GM20431 (cell line): ENCODE data around the gene AGMAT.

Experiments
- in situ Hi-C: fragments of 300-500 bp; cut with MseI, MboI; formaldehyde crosslinking; loops from one replicate; pipeline ENCODE4 v1.15.0; 2020; ENCODE audit warnings: low sequenced_read_pairs; ENCODE audit not compliant: unreplicated experiment

The AGMAT gene, protein sequence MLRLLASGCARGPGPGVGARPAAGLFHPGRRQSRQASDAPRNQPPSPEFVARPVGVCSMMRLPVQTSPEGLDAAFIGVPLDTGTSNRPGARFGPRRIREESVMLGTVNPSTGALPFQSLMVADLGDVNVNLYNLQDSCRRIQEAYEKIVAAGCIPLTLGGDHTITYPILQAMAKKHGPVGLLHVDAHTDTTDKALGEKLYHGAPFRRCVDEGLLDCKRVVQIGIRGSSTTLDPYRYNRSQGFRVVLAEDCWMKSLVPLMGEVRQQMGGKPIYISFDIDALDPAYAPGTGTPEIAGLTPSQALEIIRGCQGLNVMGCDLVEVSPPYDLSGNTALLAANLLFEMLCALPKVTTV

DNA sequence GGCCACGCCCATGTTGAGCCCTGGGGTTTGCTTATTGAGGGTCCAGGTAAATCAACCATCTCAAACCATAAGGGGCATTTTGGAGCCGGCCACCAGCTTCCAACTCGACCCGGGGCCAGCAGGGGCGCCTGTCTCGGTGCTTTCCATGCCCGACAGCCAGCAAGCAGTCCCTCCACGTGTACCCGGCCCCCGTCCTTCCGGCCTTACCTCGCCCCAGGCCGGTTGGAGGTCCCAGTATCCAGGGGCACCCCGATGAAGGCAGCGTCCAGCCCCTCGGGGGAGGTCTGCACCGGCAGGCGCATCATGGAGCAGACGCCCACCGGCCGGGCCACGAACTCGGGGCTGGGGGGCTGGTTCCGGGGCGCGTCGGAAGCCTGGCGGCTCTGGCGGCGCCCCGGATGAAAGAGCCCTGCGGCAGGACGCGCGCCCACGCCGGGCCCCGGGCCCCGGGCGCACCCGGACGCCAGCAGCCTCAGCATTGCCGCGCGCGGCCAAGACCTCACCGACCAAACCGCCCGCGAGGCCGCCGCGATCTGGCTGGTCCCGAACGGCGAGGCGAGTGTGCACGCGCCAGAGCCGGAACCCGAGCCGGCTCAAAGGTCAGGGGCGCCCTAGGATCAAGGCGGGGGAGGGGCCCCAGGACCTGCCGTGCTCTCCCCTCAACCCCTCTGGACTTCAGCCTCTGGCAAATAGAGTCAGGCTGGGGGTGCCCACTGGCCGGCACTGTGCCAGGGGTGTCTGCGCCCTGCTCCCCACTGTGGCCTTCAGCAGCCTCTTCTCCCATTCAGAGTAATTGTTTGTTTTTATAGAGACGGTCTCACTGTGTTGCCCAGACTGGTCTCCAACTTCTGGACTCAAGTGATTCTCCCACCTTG is at the start of gene AGMAT:
Gene AGMAT, minus strand, starts transcription at position 563 of the 875 bp plus-strand sequence. Its CDS starts 84 bp downstream, at position 479.
- in situ Hi-C loops, result no loop called here

DNA sequence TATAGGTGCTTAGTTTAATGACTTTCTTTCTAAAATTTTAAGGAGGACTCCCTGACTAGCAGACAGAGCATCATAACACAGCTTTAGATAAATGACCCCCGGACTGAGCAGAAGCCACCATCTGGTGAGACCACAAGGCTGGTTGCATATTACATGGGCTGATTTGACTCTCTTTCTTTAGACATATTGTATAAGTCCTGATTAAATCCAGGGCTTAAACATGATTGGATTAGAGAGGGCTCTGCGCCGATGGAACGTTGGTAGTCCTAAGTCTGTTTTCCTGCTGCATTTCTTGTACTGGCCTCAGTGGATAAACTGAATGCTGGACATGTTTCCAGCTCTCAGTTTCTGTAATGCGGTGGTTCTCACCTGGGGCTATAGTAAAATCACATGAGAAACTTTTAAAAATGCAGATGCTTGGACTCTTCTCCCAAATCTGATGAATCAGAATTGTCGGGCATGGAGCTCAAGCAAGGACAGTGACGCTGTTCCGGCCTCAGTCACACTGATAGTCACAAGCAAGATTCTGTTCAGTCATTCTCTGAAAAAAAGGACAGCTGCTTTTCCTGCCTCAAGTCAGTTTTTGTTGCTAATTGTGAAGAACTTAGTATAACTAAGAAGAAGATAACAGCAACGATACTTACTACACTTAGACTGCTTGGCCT is 49.0 kb upstream of the AGMAT start:
- in situ Hi-C loops, result no loop called here

DNA sequence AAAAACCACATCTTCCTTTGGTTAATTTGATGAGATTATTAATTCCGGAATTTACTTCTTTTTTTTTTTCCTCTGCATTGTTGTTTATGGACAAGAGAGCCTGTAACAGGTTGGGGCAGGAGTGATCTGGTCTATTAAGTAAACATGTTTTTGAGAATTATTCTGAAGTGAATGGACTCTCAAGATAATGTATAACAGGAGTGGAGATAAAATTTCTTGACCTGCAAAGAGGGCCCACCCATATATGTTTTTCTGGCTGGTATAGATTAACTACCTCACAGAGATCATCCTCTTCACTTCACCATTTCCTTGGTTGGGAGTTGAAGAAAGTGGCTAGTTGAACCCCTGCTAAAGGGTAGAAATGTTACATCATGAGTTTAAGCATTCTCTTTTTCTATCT is 43.2 kb upstream of the AGMAT start:
- in situ Hi-C loops, result no loop called here

DNA sequence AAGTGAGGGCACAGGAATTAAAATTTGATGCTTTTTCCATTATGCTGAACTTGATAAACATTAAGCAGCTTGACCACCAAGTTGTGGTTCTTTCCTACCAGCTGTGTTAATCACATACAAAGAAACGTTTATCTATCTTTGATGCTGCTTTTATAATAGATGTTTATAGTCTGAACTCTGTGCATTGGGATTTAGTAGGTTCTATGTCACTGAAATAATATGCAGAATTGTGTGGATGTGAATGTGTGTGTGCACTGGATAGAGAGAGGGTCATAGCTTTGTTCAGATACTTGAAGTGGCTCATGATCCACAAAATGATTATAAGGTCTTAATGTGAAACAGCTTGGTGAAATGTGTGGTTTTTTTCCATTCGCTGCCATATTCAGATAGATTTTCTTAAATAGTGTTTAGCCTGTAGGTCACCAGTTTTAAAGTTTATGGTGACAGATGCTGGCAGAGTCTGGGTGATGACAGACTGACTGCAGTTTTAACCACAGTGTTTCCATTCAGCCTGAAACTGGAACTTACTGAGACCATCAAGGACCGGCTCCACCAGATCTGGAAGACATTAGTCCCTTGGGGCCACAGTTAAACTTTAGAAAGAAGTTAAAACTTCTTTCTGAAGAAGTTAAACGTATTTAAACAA is 42.6 kb upstream of the AGMAT start:
- in situ Hi-C loops, result no loop called here

DNA sequence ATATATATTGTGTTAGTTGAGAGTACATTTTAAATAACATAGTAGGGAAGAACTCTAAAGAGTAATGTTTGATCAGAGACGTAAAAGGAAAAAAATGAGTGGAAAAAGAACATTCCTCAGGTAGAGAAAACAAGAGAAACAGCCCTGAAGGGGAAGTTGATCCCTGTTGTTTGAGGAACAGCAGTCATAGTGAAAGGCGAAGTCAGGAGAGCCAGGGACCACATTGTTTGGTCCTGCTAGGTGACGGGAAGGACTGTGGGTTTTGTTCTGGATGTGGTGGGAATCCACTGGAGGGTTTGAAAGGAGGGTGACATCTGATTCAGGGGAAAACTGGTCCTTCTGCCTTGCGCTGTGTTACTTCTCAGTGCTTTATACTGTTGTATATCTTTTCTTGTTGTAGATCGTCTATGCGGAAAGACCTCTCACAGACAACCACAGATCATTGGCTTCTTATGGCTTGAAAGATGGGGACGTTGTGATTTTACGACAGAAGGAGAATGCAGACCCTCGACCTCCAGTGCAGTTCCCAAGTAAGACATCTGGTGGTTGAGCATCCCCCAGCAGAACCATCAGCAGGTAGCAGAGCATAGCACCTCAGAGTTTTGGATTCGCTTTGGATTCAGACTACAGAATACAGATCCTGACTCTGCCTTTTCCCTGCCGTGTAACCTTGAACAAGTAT is 41.6 kb upstream of the AGMAT start:
- in situ Hi-C loops, result no loop called here

DNA sequence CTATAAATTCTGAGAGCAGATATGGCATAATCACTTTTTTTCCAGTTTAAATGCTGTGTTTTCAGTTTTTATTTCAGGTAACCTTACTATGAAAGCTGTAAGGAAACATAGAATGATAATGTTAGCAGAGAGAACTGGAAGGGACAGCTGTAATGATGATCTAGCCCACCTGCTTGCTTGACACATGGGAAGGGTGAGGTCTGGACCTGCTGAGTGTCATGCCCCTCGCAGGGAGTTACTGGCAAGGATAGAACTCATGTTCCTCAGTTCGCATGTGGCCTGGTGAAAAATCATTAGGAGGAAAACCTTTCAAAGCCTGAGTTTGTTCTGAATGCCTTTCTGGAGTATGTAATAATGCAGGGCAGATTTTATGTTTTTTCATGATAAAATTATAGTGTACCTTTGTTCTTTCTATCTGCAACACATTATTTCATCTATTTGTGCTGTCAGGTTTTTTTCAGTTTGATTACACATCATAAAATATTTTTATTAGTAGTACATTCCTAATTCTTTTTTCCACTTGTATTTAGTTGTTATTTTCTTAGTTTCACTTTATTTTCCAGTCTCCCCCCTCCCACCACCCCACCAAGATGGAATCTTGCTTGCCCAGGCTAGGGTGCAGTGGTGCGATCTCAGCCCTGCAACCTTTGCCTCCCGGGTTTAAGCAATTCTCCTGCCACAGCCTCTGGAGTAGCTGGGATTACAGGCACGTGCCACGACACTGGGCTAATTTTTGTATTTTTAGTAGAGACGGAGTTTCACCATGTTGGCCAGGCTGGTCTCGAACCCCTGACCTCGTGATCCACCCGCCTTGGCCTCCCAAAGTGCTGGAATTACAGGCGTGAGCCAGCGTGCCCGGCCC is 40.4 kb upstream of the AGMAT start:
- in situ Hi-C loops, result no loop called here

DNA sequence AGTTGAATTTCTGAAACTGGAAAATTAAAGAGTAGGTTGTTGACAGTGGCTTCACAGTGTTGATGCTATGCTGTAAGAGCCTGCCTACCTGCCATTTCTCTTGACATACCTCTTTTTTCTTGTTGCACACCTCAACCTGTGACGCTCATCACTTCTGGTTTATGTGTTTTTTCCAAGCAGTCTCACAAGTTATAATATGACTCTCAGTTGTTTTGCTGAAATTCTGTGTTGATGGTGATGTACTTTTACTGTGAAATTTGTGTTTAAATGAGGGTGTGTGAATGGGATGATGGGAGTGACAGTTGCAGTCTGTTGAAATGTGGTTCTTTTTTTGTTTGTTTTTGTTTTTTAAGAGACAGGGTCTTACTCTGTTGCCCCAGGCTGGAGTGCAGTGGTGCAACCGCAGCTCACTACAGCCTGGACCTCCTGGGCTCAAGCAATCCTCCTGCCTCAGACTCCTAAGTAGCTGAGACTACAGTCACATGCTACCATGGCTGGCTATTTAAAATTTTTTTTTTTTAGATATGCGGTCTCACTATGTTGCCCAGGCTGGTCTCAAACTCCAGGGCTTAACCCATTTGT is 39.4 kb upstream of the AGMAT start:
- in situ Hi-C loops, result no loop called here

DNA sequence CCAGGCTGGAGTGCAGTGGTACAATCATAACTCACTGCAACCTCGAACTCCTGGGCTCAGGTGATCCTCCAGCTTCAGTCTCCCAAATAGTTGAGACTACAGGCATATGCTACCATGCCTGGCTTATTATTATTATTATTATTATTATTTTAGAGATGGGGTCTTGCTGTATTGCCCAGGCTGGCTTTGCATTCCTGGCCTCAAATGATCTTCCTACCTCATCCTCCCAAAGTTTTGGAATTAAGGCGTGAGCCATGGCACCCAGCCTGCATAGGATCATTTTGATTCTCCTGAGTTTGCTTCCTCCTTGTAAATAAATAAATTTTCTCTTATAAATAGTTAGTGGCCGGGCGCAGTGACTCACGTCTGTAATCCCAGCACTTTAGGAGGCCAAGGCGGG is 38.6 kb upstream of the AGMAT start:
- in situ Hi-C loops, result no loop called here

DNA sequence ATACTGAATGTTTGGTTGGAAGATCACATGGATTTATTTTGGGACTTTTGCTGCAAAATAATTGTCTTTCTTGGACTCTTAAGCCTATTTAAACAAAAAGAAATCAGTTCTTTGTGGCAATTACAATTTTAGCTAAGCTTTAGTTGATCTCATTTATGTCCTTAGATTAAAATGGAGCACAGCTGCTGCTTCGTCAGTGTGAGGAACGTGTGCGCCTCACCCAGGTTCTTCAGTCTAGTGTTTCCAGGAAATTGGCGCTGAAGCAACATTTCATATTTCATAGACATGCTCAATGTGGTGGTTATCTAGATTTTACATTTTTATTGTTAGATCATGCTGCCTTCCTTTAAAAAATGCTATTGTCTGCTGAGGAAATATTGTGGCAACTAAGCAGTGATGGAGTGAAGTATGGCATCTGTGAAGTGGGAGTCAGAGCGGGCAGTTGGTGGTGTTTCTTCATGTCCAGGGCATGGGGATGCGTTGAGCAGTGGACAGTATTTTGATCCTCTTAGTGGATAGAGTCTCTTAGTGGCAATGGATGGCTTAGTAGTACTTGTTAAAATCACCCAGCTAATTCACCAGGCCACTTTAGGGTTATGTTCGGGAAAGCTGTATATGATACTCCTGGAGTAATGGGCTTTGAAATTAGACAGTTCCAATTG is 38.0 kb upstream of the AGMAT start:
- in situ Hi-C loops, result no loop called here

DNA sequence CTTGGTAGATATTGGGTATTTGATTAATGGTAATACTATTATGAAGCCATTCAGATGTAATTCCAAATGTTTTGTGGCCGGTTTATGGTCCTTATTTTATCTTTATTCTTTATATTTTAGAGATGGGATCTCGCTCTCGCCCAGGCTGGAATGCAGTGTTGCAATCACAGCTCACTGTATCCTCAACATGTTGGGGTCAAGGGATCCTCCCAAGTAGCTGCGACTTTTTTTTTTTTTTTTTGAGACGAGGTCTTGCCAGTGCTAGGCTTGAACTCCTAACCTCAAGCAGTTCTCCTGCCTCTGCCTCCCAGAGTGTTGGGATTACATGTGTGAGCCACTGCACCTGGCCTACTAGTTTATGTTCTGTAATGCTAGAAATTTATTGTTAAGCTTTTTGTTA is 37.1 kb upstream of the AGMAT start:
- in situ Hi-C loops, result no loop called here

DNA sequence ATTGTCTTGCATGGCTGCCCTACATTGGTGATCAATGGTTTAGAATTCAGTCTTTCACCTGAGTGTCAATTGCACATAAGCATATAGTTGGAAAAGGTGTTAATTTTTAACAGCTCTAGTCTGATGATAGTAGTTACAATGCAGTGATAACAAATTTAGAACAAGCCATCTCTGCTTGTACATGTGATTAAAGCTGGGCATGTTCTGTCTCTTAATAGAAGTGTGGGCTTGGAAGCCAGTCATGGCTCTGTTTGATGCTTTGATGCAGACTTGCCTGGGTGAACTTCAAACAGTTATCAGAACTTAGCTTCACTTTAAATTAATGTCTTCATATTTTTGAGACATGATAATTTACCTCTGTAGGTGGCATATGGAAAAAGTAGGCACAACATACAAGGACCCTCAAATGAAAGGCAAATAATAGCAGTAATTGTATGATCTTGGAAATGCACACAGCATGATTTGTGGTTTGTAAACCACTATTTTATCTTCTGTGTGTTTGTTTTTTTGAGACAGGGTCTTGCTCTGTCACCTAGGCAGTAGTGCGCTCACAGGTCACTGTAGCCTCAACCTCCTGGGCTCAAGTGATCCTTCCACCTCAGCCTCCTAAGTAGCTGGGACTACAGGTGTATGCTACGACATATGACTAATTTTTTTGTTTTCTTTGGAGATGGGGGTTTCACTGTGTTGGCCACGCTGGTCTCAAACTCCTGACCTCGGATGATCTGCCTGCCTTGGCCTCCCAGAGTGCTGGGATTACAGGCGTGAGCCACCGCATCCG is 36.2 kb upstream of the AGMAT start:
- in situ Hi-C loops, result no loop called here

DNA sequence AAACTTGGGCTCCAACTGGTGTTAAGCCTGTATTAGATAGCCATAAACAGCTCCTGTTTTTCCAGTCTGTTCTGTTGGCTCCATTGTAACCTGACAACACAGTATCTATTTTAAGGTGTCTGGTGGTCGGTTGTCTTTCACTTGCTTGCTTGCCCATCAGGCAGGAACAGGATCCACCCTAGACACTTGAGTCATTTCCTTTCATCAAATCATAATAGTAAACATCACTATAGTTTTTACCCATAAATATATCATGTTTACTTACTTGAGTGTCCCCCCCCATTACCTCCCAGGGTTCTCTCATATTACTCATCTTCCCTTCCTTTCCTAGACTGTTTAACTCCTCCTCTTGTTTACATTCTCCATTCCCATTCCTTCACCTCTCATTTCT is 35.3 kb upstream of the AGMAT start:
- in situ Hi-C loops, result no loop called here

DNA sequence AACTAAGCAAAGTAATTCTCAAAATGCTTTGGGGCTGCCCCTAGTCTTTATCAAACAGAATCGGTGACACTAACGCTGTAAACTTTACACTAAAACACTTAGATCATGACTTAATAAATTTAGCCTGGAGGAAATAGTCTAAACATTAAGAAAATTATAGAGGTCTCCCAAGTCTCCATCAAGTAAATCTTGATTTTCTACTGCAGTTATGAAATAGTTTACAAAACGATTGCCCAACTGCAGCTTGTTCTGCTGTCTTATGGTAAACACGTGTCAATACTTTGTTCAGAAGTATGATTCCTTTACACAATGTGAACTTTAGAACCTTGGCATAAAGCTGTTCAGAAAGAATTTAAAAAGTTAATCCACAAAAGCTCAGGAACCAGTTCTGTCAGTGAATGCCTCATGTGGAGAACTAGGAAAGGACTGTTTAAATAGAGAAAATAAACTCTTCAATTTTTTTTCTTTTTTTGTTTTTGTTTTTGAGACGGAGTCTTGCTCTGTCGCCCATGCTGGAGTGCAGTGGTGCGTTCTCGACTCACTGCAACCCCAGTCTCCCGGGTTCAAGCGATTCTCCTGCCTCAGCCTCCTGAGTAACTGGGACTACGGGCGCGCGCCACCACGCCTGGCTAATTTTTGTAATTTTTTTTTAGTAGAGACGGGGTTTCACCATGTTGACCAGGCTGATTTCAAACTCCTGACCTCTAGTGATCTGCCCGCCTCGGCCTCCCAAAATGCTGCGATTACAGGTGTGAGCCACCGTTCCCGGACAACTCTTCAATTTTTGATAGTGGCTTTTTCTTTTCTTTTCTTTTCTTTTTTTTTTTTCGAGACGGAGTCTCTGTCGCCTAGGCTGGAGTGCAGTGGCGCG is 34.0 kb upstream of the AGMAT start:
- in situ Hi-C loops, result no loop called here

DNA sequence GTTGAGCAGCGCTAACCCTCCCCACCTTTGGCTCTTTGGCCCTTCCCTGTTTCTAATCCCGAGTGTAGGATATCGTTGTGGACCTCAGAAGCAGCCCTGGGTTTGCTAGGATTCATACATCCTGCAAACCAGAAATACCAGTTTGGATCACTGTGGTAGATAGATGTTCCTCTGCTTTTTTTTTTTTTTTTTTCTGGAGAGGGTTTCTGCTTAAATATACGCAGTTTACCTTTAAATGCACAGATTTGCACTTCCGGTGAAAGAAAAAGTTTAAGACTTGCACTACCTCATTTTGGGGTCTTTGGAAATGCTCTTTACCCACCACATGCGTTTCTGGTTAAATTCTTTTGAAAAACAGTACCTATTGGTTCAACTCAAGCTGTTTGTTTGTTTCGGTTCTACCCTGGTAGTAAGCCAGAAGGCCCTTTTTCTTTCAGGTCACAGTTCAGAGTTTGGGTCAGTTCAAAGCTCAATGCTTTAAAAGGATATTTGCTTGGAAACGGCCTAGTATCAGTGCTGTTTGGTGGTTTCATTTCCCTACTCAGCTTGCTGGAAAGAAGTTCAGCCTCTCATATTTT is 33.3 kb upstream of the AGMAT start:
- in situ Hi-C loops, result no loop called here

DNA sequence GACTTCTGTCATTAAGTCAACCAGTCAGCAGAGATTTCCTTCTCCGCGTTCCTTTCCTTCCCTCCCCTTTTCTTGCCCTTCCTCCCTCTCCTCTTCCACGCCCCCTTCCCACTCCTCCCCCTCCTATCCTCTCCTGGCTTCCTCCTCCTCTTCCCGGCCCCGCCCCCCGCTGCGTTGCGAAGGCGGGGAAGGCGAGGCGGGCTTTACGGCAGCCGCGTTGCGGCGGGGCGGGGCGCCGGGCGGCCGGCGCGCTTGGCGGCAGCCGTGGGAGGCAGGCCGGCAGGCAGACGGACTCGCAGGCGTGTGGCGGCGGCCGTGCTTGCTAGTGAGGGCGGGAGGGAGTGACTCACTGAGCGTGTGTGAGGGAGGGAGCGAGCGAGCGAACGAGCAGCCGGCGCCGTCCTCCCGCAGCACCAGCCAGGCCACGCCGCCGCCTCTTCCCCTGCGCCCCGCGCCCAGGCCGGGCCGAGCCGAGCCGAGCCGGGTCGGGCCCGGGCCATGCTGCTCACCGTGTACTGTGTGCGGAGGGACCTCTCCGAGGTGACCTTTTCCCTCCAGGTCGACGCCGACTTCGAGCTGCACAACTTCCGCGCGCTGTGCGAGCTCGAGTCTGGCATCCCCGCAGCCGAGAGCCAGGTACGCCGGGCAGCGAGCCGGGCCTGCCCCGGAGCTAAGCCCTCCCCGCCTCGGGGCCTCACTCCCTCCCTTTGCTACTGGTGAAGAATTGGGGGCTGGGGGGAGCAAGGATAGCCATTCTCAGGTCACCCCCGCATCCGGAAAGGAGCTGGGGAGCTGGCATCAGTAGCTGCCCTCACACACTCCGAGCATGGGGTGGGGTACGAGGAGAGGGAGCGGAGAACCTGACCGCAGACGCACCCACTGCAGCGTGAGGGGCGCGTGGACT is 32.6 kb upstream of the AGMAT start, which contains the start of gene DDI2:
Gene DDI2, plus strand, starts transcription at position 286 of the 904 bp plus-strand sequence. Its CDS starts 213 bp downstream, at position 499.
- in situ Hi-C loops, result no loop called here
